Fibroblast of mammary gland (primary cell): ENCODE measurements around the gene GALNT5.

Experiments used
- DNase-seq: peaks from one replicate; pipeline ENCODE4 v3.0.0-alpha.2; 2010; ENCODE audit warnings: low read depth
- H3K4me3 ChIP-seq: 2 replicates; pipeline ENCODE4 v1.5.1; 2011; ENCODE audit warnings: low read depth, mild to moderate bottlenecking, low read length, moderate library complexity; ENCODE audit not compliant: control insufficient read depth
- TF ChIP-seq, protein P1 (sequence below): conservative IDR thresholded peaks from 2 replicates; pipeline ENCODE4 v1.5.1; 2011; ENCODE audit warnings: low read depth, low read length, inconsistent platforms; ENCODE audit not compliant: control insufficient read depth, insufficient read depth

The GALNT5 gene

DNA sequence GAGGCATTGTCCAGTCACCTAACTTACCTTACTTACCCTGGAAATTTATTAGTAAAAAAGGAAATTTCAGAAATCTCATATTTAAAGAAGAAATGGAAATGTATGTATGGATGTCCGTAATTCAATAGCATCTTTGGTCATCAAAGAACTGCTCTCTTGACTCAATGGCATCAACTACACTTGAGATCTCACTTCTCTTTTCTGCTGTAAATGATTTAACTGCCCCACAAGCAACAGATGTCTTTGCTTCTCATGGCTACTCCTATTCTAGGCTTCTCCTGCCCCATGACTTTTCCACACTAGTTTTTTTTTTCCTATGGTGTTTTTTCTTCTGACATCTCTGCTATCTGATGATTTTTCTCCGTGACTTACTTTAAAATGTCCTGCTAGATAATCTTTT, 102.1 kb downstream of the GALNT5 start:
- no peak for DNase-seq
- no peak overlapping the region for H3K4me3 ChIP-seq
- TF ChIP-seq, protein P1, sequence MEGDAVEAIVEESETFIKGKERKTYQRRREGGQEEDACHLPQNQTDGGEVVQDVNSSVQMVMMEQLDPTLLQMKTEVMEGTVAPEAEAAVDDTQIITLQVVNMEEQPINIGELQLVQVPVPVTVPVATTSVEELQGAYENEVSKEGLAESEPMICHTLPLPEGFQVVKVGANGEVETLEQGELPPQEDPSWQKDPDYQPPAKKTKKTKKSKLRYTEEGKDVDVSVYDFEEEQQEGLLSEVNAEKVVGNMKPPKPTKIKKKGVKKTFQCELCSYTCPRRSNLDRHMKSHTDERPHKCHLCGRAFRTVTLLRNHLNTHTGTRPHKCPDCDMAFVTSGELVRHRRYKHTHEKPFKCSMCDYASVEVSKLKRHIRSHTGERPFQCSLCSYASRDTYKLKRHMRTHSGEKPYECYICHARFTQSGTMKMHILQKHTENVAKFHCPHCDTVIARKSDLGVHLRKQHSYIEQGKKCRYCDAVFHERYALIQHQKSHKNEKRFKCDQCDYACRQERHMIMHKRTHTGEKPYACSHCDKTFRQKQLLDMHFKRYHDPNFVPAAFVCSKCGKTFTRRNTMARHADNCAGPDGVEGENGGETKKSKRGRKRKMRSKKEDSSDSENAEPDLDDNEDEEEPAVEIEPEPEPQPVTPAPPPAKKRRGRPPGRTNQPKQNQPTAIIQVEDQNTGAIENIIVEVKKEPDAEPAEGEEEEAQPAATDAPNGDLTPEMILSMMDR, result no peak

DNA sequence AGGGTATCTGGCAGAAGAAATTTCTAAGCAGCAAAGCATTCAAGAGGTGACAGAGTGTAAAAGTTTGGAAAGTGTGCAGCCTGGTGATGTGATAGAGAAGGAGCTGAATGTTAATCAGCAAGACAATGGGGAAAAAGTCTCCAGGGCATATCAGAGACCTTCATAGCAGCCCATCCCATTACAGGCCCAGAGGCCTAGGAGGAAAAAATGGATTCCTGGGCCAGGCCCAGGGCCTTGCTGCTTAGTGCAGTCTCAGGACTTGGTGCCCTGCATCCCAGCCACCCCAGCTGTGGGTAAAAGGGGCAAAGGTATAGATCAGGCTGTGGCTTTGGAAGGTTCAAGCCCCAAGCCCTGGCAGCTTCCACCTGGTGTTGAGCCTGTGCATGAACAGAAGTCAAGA, 104.0 kb downstream of the GALNT5 start:
- H3K4me3 ChIP-seq, result no peak overlapping the region
- TF ChIP-seq, protein P1, result no peak
- no peak for DNase-seq

DNA sequence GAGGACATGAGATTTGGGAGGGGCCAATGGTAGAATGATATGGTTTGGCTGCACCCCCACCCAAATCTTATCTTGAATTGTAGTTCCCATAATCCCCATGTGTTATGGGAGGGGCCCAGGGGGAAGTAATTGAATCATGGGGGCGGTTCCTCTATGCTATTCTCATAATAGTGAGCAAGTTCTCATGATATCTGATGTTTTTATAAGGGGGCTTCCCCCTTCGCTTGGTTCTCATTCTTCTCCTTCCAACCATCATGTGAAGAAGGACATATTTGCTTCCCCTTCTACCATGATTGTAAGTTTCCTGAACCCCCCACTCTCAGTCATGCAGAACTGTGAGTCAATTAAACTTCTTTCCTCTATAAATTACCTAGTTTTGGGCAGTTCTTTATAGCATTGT, 105.1 kb downstream of the GALNT5 start:
- no peak overlapping the region for H3K4me3 ChIP-seq
- DNase-seq, result no peak
- TF ChIP-seq, protein P1, result no peak

DNA sequence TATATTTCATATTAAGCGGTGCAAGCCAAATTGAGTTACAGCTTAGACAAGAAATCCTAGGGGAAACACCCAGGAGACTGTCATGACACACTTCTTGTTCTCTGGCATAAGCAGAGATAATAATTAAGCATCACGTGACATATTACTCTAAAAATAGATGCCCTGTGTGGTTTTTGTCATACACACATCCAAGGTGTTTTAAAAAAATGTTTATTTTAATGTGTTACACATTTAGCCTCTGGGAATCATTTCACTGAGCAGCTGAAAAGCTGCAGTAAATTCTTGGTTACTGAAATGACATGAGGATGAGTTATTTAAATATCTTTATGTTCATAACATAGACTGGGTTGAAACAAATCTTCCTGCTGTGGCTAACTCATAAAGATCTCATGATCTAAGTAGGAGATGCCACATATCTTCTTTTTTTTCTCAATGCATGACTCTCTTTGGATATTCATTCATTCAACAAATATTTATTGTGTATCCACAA, 106.2 kb downstream of the GALNT5 start:
- TF ChIP-seq, protein P1, result no peak
- peak; percentile 12 for DNase-seq
- H3K4me3 ChIP-seq, result no peak overlapping the region
